Activated T-cell treated with anti-CD3 and anti-CD28 coated beads for 48 hours (primary cell): ENCODE results near the gene FAM193A.
"Not testable (repeated sequence)": the region's sequence is repeated elsewhere in the genome, so short reads cannot be mapped to it uniquely, and the experiment has no call there.

Experiments
- DNase-seq: peaks from one replicate; pipeline ENCODE4 v3.0.0-alpha.2; 2020; ENCODE audit warnings: low read depth

Gene FAM193A

GRCh38 chr4:2691952-2692435 is 155.5 kb downstream of the FAM193A start:
- DNase-seq, result peak; percentile 35

GRCh38 chr4:2694691-2695090 is 158.2 kb downstream of the FAM193A start:
- no peak for DNase-seq

GRCh38 chr4:2695346-2696060 is 159.1 kb downstream of the FAM193A start:
- DNase-seq, result no peak

- DNase-seq, result no peak
These were observed 160.0 kb downstream of the FAM193A start for GRCh38 chr4:2696423-2696822.

- no peak for DNase-seq
These were observed 161.6 kb downstream of the FAM193A start for GRCh38 chr4:2697995-2698414.

- DNase-seq, result no peak
These were observed 162.1 kb downstream of the FAM193A start for GRCh38 chr4:2698504-2698903.

GRCh38 chr4:2698951-2699505 is 162.6 kb downstream of the FAM193A start:
- no peak for DNase-seq

- DNase-seq, result no peak
These were observed 163.1 kb downstream of the FAM193A start for GRCh38 chr4:2699534-2699933.

GRCh38 chr4:2700031-2700430 is 163.6 kb downstream of the FAM193A start:
- no peak for DNase-seq

- DNase-seq, result no peak
These were observed 165.9 kb downstream of the FAM193A start for GRCh38 chr4:2702361-2702760.

GRCh38 chr4:2702770-2703169 is 166.3 kb downstream of the FAM193A start:
- DNase-seq, result no peak

GRCh38 chr4:2712261-2712842 is 175.9 kb downstream of the FAM193A start:
- DNase-seq, result no peak

- no peak for DNase-seq
These were observed 176.9 kb downstream of the FAM193A start for GRCh38 chr4:2713337-2713736.

GRCh38 chr4:2714061-2714770 is 177.8 kb downstream of the FAM193A start:
- no peak for DNase-seq

- no peak for DNase-seq
These were observed 178.5 kb downstream of the FAM193A start for GRCh38 chr4:2714918-2715317.

- no peak for DNase-seq
These were observed 179.0 kb downstream of the FAM193A start for GRCh38 chr4:2715426-2715825.

GRCh38 chr4:2716236-2716635 is 179.8 kb downstream of the FAM193A start:
- no peak for DNase-seq

- no peak for DNase-seq
These were observed 185.1 kb downstream of the FAM193A start for GRCh38 chr4:2721586-2721985.

- DNase-seq, result no peak
These were observed 185.6 kb downstream of the FAM193A start for GRCh38 chr4:2722033-2722432.

GRCh38 chr4:2723751-2724150 is 187.3 kb downstream of the FAM193A start:
- no peak for DNase-seq

- DNase-seq, result no peak
These were observed 188.9 kb downstream of the FAM193A start for GRCh38 chr4:2725380-2725779.

- not testable (repeated sequence) for DNase-seq
These were observed 190.4 kb downstream of the FAM193A start for GRCh38 chr4:2726881-2727280.

GRCh38 chr4:2728221-2728620 is 191.8 kb downstream of the FAM193A start:
- DNase-seq, result no peak
